ENCODE data around the gene IL18.
A peak's percentile ranks its signal among the peaks of the same experiment; 100 is the strongest.

Gene IL18

GRCh38 chr11:112150517-112150916 is 13.4 kb downstream of the IL18 start:
- H3K4me3 ChIP-seq = no peak overlapping the region
- no peak overlapping the region for H3K27ac ChIP-seq
- DNase-seq = no peak
- TF ChIP-seq CTCF (IDR thresholded peaks at IDR 0.05) = no peak
- intact Hi-C loops (cut with DNase I; ENCODE audit: low total_unique reads) = no loop called here
- no peaks in the 10 kb centered on the region for H3K27me3 ChIP-seq
- no peaks in the 10 kb centered on the region for H3K9me3 ChIP-seq
- no peaks in the 10 kb centered on the region for H3K4me1 ChIP-seq
- no peaks in the 10 kb centered on the region for H3K36me3 ChIP-seq

GRCh38 chr11:112143597-112143996 is 20.3 kb downstream of the IL18 start:
- H3K9me3 ChIP-seq = peaks cover 0 to 12% (median 0%) of the 10 kb centered on the region in 3 donors

GRCh38 chr11:112134473-112134872 is 29.4 kb downstream of the IL18 start:
- Histone ChIP-seq H3K4me3 (no peak overlapping the region), H3K36me3 (no peaks in the 10 kb centered on the region), H3K27me3 (no peaks in the 10 kb centered on the region), H3K4me1 (no peaks in the 10 kb centered on the region), H3K27ac (no peak overlapping the region), H3K9me3 (no peaks in the 10 kb centered on the region)
- no peak for DNase-seq
- no peak for TF ChIP-seq CTCF (IDR thresholded peaks at IDR 0.05)
- intact Hi-C loops (cut with DNase I; ENCODE audit: low total_unique reads) = no loop called here

More at GRCh38 chr11:112143597-112143996, 20.3 kb downstream of the IL18 start:
- Histone ChIP-seq H3K27ac (no peak overlapping the region), H3K27me3 (no peaks in the 10 kb centered on the region), H3K4me3 (no peak overlapping the region), H3K4me1 (no peaks in the 10 kb centered on the region), H3K36me3 (peaks cover 0 to 3% (median 0%) of the 10 kb centered on the region in 3 donors)
- intact Hi-C loops (cut with DNase I; ENCODE audit: low total_unique reads) = no loop called here
- TF ChIP-seq CTCF (IDR thresholded peaks at IDR 0.05) = no peak
- no peak for DNase-seq

- no peak for DNase-seq
- H3K36me3 ChIP-seq = no peaks in the 10 kb centered on the region
- H3K4me1 ChIP-seq = no peaks in the 10 kb centered on the region
- H3K27me3 ChIP-seq = no peaks in the 10 kb centered on the region
- H3K9me3 ChIP-seq = no peaks in the 10 kb centered on the region
- H3K4me3 ChIP-seq = no peak overlapping the region
- no peak for TF ChIP-seq CTCF (IDR thresholded peaks at IDR 0.05)
- intact Hi-C loops (cut with DNase I; ENCODE audit: low total_unique reads) = no loop called here
- H3K27ac ChIP-seq = no peak overlapping the region
Measured at GRCh38 chr11:112132737-112133136, 31.2 kb downstream of the IL18 start.

- Histone ChIP-seq H3K4me1 (no peaks in the 10 kb centered on the region), H3K9me3 (no peaks in the 10 kb centered on the region), H3K36me3 (no peaks in the 10 kb centered on the region), H3K27ac (no peak overlapping the region), H3K4me3 (no peak overlapping the region), H3K27me3 (no peaks in the 10 kb centered on the region)
- no peak for TF ChIP-seq CTCF (IDR thresholded peaks at IDR 0.05)
- peak in 1 of 2 donors; percentile 47 for DNase-seq
- intact Hi-C loops (cut with DNase I; ENCODE audit: low total_unique reads) = no loop called here
Measured at GRCh38 chr11:112129656-112130055, 34.2 kb downstream of the IL18 start.

- intact Hi-C loops (cut with DNase I; ENCODE audit: low total_unique reads) = no loop called here
- no peak overlapping the region for H3K27ac ChIP-seq
- H3K36me3 ChIP-seq = no peaks in the 10 kb centered on the region
- no peak for TF ChIP-seq CTCF (IDR thresholded peaks at IDR 0.05)
- no peak overlapping the region for H3K4me3 ChIP-seq
- H3K9me3 ChIP-seq = no peaks in the 10 kb centered on the region
- peak in 1 of 2 donors; percentile 76 for DNase-seq
- H3K27me3 ChIP-seq = no peaks in the 10 kb centered on the region
- no peaks in the 10 kb centered on the region for H3K4me1 ChIP-seq
Measured at GRCh38 chr11:112128483-112129121, 35.3 kb downstream of the IL18 start.
